ENCODE measurements around the gene PLA2G5. TPM values are rescaled to one million over a fixed set of nuclear protein-coding genes. Genes with fewer than 3 reads are reported as not detected.
"Not testable (repeated sequence)": the region's sequence is repeated elsewhere in the genome, so short reads cannot be mapped to it uniquely, and the experiment has no call there.

The PLA2G5 gene
- total RNA-seq, 1 donor from 2014 or later = not detected

- peaks cover 13% of the 10 kb centered on the region for H3K9me3 Mint-ChIP-seq
- H3K27me3 Mint-ChIP-seq = peaks cover 10% of the 10 kb centered on the region
- no peak for DNase-seq (ENCODE audit: extremely low spot score, unreplicated experiment)
- no peaks in the 10 kb centered on the region for H3K36me3 Mint-ChIP-seq
- TF ChIP-seq CTCF (conservative IDR thresholded peaks at IDR 0.05) = no peak
- H3K4me3 Mint-ChIP-seq = no peak overlapping the region
- H3K27ac Mint-ChIP-seq = no peak overlapping the region
- no peaks in the 10 kb centered on the region for H3K4me1 Mint-ChIP-seq (ENCODE audit: unreplicated experiment)
These were observed 21.4 kb upstream of the PLA2G5 start for GRCh38 chr1:20048563-20048962.

GRCh38 chr1:20049056-20049798 lies 20.8 kb upstream of the PLA2G5 start:
- Mint-ChIP-seq H3K27me3 (peaks cover 16% of the 10 kb centered on the region), H3K9me3 (peaks cover 13% of the 10 kb centered on the region)
- H3K36me3 Mint-ChIP-seq; H3K4me1 Mint-ChIP-seq (ENCODE audit: unreplicated experiment); H3K27ac Mint-ChIP-seq; DNase-seq (ENCODE audit: extremely low spot score, unreplicated experiment); H3K4me3 Mint-ChIP-seq: not testable (repeated sequence)

GRCh38 chr1:20051218-20051829 lies 18.7 kb upstream of the PLA2G5 start:
- TF ChIP-seq CTCF (conservative IDR thresholded peaks at IDR 0.05) = no peak
- no peaks in the 10 kb centered on the region for H3K4me1 Mint-ChIP-seq (ENCODE audit: unreplicated experiment)
- H3K9me3 Mint-ChIP-seq = peaks cover 13% of the 10 kb centered on the region
- no peaks in the 10 kb centered on the region for H3K36me3 Mint-ChIP-seq
- H3K27ac Mint-ChIP-seq = no peak overlapping the region
- peaks cover 32% of the 10 kb centered on the region for H3K27me3 Mint-ChIP-seq
- H3K4me3 Mint-ChIP-seq = no peak overlapping the region
- DNase-seq (ENCODE audit: extremely low spot score, unreplicated experiment) = no peak

- H3K27me3 Mint-ChIP-seq = peaks cover 28% of the 10 kb centered on the region
- DNase-seq (ENCODE audit: extremely low spot score, unreplicated experiment) = no peak
- H3K4me1 Mint-ChIP-seq (ENCODE audit: unreplicated experiment) = no peaks in the 10 kb centered on the region
- H3K36me3 Mint-ChIP-seq = no peaks in the 10 kb centered on the region
- no peak overlapping the region for H3K4me3 Mint-ChIP-seq
- H3K9me3 Mint-ChIP-seq = peaks cover 13% of the 10 kb centered on the region
- TF ChIP-seq CTCF (conservative IDR thresholded peaks at IDR 0.05) = no peak
- H3K27ac Mint-ChIP-seq = no peak overlapping the region
These were observed 17.6 kb upstream of the PLA2G5 start for GRCh38 chr1:20052386-20052785.

- Mint-ChIP-seq H3K27me3 (peaks cover 28% of the 10 kb centered on the region), H3K9me3 (peaks cover under 1% of the 10 kb centered on the region), H3K4me1 (ENCODE audit: unreplicated experiment) (no peaks in the 10 kb centered on the region), H3K4me3 (no peak overlapping the region), H3K36me3 (no peaks in the 10 kb centered on the region), H3K27ac (no peak overlapping the region)
- TF ChIP-seq CTCF (conservative IDR thresholded peaks at IDR 0.05) = no peak
- DNase-seq (ENCODE audit: extremely low spot score, unreplicated experiment) = no peak
These were observed 12.0 kb upstream of the PLA2G5 start for GRCh38 chr1:20057886-20058420.

GRCh38 chr1:20058531-20058930 lies 11.5 kb upstream of the PLA2G5 start:
- Mint-ChIP-seq H3K27me3 (peaks cover 26% of the 10 kb centered on the region), H3K36me3 (no peaks in the 10 kb centered on the region), H3K4me1 (ENCODE audit: unreplicated experiment) (no peaks in the 10 kb centered on the region), H3K27ac (no peak overlapping the region), H3K9me3 (no peaks in the 10 kb centered on the region), H3K4me3 (no peak overlapping the region)
- no peak for TF ChIP-seq CTCF (conservative IDR thresholded peaks at IDR 0.05)
- no peak for DNase-seq (ENCODE audit: extremely low spot score, unreplicated experiment)
